Ureter (tissue), 1 donor: ENCODE results near the gene TTF1. TPM values are rescaled to one million over a fixed set of nuclear protein-coding genes. Genes with fewer than 3 reads are reported as not detected.

Source experiments
- DNase-seq: peaks from one replicate; pipeline ENCODE4 v3.0.0-alpha.2; 2020; ENCODE audit warnings: low spot score
- total RNA-seq: library from RNA; stranded (reverse); gene quantifications from one replicate; pipeline ENCODE4 v1.2.4, GENCODE V29; 2023
- donor health status: DM: yes; HTN: yes; CAD: no.

The TTF1 gene
- total RNA-seq: 13.1 TPM

GRCh38 chr9:132406554-132407122 is at the start of gene TTF1:
TSS of gene TTF1 (minus strand) at chr9:132406840. CDS start at chr9:132402821, 4,019 bp downstream.
- peak; percentile 92 for DNase-seq

- no peak for DNase-seq
Measured at GRCh38 chr9:132456241-132456640, 49.6 kb upstream of the TTF1 start.

- DNase-seq: no peak
Measured at GRCh38 chr9:132451276-132451675, 44.6 kb upstream of the TTF1 start.

- DNase-seq: no peak
Measured at GRCh38 chr9:132447902-132448301, 41.3 kb upstream of the TTF1 start.

- DNase-seq: no peak
Measured at GRCh38 chr9:132447346-132447745, 40.7 kb upstream of the TTF1 start.

GRCh38 chr9:132446887-132447286 is 40.2 kb upstream of the TTF1 start:
- no peak for DNase-seq

GRCh38 chr9:132443951-132444607 is 37.4 kb upstream of the TTF1 start:
- no peak for DNase-seq

GRCh38 chr9:132441404-132441803 is 34.8 kb upstream of the TTF1 start:
- no peak for DNase-seq

- DNase-seq: no peak
Measured at GRCh38 chr9:132440735-132441134, 34.1 kb upstream of the TTF1 start.

GRCh38 chr9:132439153-132439552 is 32.5 kb upstream of the TTF1 start:
- peak; percentile 66 for DNase-seq

GRCh38 chr9:132434881-132435280 is 28.2 kb upstream of the TTF1 start:
- DNase-seq: no peak

GRCh38 chr9:132430998-132431397 is 24.4 kb upstream of the TTF1 start:
- no peak for DNase-seq

- no peak for DNase-seq
Measured at GRCh38 chr9:132426639-132427414, 20.2 kb upstream of the TTF1 start.

GRCh38 chr9:132425675-132426062 is 19.0 kb upstream of the TTF1 start:
- DNase-seq: no peak

- no peak for DNase-seq
Measured at GRCh38 chr9:132424857-132425674, 18.4 kb upstream of the TTF1 start.

GRCh38 chr9:132423503-132423902 is 16.9 kb upstream of the TTF1 start:
- DNase-seq: no peak

GRCh38 chr9:132422574-132422973 is 15.9 kb upstream of the TTF1 start:
- DNase-seq: no peak

GRCh38 chr9:132418726-132419363 is 12.2 kb upstream of the TTF1 start:
- DNase-seq: no peak

- no peak for DNase-seq
Measured at GRCh38 chr9:132415181-132415580, 8.5 kb upstream of the TTF1 start.

- DNase-seq: no peak
Measured at GRCh38 chr9:132414731-132415130, 8.1 kb upstream of the TTF1 start.

GRCh38 chr9:132413926-132414325 is 7.3 kb upstream of the TTF1 start:
- DNase-seq: no peak

- DNase-seq: no peak
Measured at GRCh38 chr9:132412089-132412488, 5.4 kb upstream of the TTF1 start.
